HG03139 (cell line): ENCODE results near the gene MYADM.

Experiments
- ATAC-seq: cut with Tn5 transposase; IDR thresholded peaks from one replicate; pipeline ENCODE4 v1.9.1; 2021; ENCODE audit not compliant: unreplicated experiment

The MYADM gene

DNA sequence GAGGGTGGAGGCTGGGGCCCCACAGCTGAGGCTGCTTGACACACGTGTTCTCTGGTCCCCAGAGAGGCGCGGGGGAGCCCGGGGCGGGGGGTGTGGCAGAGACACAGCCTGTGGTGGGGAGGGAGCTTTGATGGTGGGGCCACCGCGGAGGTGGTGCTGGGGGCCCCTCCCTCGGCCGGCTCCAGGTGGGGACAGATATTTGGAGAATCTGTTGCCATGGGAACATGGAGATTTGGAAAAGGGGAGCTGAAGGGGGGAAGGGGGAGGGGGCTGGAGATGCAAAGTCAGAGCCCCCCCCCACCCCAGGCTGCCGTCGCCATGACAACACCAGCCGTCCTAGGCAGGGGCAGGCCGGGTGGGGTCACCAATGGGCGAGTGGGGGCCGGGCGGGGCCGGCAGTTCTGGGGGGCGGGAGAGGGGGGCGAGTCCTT, 15.6 kb downstream of the MYADM start:
- ATAC-seq = no peak

DNA sequence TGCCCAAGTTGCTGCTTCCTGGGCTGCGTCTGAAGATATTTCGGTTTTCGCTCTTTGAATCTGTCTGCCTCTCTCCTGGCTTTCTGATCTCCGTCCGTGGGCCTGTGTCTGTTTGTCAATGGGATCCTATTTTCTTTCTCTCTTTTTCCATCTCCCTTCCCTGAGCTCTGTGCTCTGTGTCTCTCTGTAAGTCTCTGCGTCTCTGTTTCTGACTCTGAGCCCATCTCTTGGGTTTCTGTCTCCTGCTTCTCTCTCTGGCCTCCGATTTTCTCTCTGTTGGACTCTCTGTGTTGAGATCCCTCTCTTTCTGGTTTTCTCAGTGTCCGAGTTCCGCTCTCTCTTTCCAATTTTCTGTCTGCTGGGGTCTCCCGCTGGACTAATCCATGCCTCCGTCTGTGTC, 16.1 kb downstream of the MYADM start:
- ATAC-seq = no peak

- ATAC-seq = no peak
Observed at GRCh38 chr19:53884256-53884655, 16.6 kb downstream of the MYADM start.

GRCh38 chr19:53885036-53885435, 17.4 kb downstream of the MYADM start:
- no peak for ATAC-seq

GRCh38 chr19:53892301-53892980, 24.8 kb downstream of the MYADM start:
- no peak for ATAC-seq

GRCh38 chr19:53892981-53893325, 25.3 kb downstream of the MYADM start:
- no peak for ATAC-seq

GRCh38 chr19:53894707-53895106, 27.0 kb downstream of the MYADM start:
- no peak for ATAC-seq

DNA sequence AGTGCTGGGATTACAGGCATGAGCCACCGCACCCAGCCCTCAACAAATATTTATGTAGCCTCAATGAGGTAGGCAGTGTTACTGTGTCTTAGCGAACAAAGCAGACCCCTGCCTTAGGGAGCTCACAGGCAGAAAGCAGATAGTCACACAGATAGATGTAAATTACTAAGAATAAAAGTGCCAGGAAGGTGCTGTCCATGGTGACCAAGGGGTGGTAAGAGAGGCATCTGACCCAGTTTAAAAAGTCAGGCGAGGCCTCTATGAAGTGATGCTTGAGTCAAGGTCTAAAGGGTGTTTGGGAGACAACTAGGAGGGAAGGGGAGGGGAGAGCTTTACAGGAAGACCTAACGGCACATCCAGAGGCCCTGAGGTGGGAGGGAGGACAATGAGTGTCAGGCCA, 29.0 kb downstream of the MYADM start:
- ATAC-seq = no peak

DNA sequence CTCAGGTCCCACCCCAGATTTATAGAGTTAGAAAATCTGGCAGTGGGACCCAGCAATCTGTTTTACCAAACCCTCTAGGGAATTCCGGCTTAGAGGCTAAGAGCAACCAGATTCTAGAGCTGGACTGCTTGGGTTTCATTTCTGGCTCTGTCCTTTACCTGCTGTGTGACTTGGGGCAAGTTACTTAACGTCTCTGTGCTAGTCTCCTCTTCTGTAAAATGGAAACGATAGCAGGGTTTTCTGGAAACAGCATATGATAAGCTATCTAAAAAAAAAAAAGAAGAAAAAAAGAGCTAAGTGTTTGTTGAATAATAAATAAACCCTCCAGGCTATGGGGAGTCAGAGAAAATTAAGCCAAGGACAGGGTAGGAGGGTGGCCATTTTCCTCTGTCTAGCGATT, 29.8 kb downstream of the MYADM start:
- no peak for ATAC-seq

GRCh38 chr19:53898166-53898565, 30.5 kb downstream of the MYADM start:
- ATAC-seq = no peak

DNA sequence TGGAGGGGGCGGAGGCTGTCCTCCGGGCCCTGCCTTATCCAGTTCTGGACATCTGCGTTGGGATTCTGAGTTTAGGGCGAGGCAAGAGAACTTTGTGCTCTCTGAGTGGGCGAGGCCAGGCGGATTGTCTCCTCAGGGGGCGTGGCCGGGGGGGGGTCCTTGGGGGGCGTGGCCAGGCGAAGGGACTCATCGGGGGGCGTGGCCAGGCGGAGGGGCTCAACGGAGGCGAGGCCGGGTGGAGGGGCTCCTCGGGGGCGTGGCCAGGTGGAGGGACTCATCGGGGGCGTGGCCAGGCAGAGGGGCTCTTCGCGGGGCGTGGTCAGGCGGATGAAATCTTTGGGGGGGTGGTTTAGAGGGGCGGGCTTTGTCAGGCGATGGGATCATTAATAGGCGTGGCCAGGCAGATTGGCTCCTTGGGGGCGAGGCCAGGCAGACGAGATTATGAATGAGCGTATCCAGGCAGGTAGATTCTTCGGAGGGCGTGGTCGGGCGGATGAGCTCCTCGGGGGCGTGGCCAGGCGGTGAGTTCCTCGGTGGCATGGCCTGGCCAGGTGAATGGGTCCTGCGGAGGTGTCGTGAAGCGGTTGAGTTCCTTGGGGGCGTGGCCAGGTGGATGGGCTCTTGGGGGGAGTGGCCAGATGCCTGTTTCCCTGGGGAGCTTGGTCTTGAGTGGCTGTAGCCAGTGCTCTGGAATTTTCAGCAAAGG, 31.1 kb downstream of the MYADM start:
- no peak for ATAC-seq

- no peak for ATAC-seq
Observed at GRCh38 chr19:53900191-53900860, 32.6 kb downstream of the MYADM start.

GRCh38 chr19:53903055-53903680, 35.5 kb downstream of the MYADM start:
- ATAC-seq = no peak

DNA sequence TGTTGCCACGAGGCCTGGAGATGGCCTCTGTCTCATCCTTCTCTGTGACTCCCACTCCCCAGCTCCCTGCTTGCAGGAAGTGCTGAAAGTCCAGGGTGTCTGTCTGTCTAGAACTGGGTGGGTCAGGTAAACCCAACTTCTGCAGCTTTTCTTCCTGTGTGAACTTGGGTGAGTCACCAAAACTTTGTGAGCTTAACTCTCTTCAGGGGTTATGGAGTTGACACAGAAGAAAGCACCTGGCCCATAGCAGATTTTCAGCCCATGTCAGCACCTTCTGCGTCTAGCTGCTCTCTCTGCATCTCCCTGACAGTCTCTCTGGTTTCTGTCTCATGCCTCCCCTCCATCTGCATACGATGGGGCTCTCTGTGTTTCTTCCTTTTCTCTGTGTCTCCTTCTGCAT, 37.2 kb downstream of the MYADM start:
- no peak for ATAC-seq

GRCh38 chr19:53905787-53906186, 38.1 kb downstream of the MYADM start:
- ATAC-seq = no peak

DNA sequence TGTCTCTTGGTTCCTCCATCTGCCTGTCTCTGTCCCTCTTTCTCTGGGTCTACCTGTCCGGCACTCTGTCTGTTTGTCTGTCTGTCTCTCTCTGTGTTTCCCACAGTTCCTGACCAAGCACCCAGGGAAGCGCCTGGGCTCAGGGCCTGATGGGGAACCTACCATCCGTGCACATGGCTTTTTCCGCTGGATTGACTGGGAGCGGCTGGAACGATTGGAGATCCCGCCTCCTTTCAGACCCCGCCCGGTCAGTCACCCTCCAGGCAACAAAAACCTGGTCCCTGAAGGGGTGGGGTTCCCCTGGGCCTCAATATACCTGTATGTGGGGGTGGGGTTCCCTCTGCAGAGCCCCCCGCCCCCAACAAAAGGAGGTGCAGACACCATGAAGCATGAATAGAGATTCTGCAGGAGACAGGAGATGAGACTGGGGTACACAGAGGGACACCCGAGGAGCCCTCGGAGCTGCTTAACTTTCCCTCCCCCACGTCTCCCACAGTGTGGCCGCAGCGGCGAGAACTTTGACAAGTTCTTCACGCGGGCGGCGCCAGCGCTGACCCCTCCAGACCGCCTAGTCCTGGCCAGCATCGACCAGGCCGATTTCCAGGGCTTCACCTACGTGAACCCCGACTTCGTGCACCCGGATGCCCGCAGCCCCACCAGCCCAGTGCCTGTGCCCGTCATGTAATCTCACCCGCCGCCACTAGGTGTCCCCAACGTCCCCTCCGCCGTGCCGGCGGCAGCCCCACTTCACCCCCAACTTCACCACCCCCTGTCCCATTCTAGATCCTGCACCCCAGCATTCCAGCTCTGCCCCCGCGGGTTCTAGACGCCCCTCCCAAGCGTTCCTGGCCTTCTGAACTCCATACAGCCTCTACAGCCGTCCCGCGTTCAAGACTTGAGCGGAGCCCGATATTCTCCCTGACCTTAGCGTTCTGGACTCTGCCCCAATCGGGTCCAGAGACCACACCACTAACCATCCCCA, 38.8 kb downstream of the MYADM start:
- ATAC-seq = no peak

GRCh38 chr19:53907193-53907581, 39.5 kb downstream of the MYADM start:
- no peak for ATAC-seq

DNA sequence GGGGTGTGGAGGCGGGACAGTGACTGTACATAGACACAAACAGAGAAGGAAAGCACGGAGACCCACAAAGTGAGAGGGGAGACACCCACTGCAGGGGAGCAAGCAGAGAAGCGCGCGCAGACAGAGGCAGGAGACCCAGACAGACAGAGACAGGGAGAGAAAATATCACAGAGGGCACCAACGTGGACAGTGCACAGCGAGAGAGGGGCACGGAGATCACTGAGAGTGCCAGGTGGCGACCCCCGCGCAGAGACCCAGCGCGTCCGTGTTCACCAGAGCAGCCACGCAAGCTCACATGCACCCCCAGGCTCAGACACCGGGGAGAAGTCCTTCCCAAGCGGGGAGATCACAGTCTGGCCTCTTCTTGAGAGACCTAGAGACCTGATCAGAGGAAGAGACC, 40.0 kb downstream of the MYADM start:
- no peak for ATAC-seq

DNA sequence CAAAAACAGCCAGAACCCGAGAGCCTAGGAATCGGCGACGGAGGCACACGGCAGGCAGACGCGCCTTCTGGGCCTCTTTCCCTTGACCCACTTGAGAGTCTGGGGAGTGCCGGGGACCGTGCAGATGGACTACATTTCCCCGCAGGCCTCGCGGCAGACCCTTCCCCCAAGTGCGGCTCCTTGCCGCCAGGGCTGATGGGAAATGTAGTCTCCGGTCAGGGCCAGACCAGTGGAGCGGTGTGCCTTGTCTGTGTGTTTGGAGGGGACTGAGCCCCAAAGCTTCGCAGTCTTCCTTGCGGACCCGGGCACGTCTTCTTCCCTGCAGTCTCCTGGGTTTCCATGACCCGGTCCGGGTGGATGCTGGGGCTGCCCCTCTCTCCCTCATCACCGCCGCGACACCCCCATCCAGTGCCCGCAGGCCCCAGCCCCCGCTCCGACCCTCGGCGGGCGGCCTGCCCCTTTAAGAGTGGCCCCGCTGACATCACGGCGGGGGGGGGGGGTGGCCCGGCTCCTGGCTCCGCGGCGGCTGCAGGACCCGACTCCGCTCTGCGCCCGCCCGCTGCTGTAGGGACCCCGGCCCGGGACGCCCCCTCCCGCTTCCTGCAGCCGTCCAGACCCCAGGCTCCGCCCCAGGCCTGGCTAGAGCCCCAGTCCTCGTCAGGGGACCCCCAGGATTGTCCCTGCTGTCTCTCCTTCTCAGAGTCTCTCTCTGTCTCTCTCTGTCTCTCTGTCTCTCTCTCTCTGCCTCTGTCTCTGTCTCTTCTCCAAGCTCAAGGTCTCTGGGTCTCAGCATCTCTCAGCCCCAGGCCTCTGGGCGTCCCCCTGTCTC, 40.6 kb downstream of the MYADM start:
- ATAC-seq = no peak

DNA sequence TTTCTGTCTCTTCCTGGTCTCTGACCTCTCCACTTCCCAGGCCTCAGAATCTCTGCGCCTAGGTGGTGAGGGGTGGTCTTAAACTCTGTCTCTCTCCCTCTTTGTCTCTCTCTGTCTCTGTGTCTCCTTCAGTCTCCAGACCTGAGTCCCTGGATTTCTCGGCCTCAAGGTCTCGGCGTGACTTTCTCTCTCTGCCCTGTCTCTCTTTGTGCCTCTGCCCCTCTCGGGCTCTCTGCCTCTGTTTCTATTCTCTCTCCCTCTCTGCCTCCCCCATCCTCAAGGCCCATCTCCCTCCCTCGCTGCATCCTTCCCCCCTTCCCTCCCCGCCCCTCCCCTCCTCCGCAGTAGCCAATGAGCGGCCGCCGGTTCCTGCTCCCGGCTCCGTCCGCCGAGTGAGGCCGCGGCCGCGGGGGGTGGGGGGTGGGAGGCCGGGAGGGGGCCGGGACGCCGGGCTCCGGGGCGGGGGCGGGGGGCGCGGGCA, 41.3 kb downstream of the MYADM start, which contains the start of gene CACNG7:
Gene CACNG7, plus strand, starts transcription at position 344 of the 481 bp plus-strand sequence. CDS start 3,554 bp downstream, outside the sequence.
- no peak for ATAC-seq
